HEK293 (cell line): ENCODE measurements around the gene ZFAND3.

Experiments used
- CTCF ChIA-PET: fragments of 350-600 bp; formaldehyde crosslinking; extraction: SDS; loops from one replicate; lab custom pipeline; 2021; ENCODE audit warnings: antibody characterized with exemption; lab: Yijun Ruan, JAX
- POLR2A ChIA-PET: fragments of 300-600 bp; formaldehyde crosslinking; extraction: SDS; loops from one replicate; lab custom pipeline; 2020; ENCODE audit warnings: antibody characterized with exemption, inconsistent platforms; lab: Yijun Ruan, JAX
- H3K27ac ChIP-seq: fragments of 200-500 bp; sonication (Bioruptor generic); 2 replicates; pipeline ENCODE4 v1.5.1; 2014; ENCODE audit warnings: low read depth, low read length, control low read depth, inconsistent platforms; ENCODE audit errors: extremely low read depth
- H3K36me3 ChIP-seq, 2 experiments: fragments of 200-500 bp in 1 of 2; sonication (Bioruptor generic) in 1 of 2; 1 replicate in 1 of 2; 2 replicates in 1 of 2; pipeline ENCODE4 v1.5.1; 2014 to 2017; ENCODE audit warnings: inconsistent platforms in 2 of 2, low read length in 2 of 2; ENCODE audit not compliant: control insufficient read depth in 2 of 2, insufficient read depth in 1 of 2
- H3K4me1 ChIP-seq: fragments of 200-500 bp; sonication (Bioruptor generic); 2 replicates; pipeline ENCODE4 v1.5.1; 2014; ENCODE audit warnings: mild to moderate bottlenecking, low read length, inconsistent platforms; ENCODE audit not compliant: control insufficient read depth, insufficient read depth
- H3K4me3 ChIP-seq: 2 replicates; pipeline ENCODE4 v1.5.1; 2011; ENCODE audit warnings: low read depth, mild to moderate bottlenecking, control low read depth, low read length, moderate library complexity
- H3K9me3 ChIP-seq: fragments of 200-500 bp; sonication (Bioruptor generic); 2 replicates; pipeline ENCODE4 v1.5.1; 2014; ENCODE audit warnings: low read depth, low read length, inconsistent platforms; ENCODE audit not compliant: control insufficient read depth, insufficient read depth
- OSR2 ChIP-seq: fragments of 450-650 bp; formaldehyde crosslinking; IDR thresholded peaks from 2 replicates; pipeline ENCODE4 v1.5.1; 2016; ENCODE audit warnings: missing biosample characterization, missing genetic modification characterization
- ZNF302 ChIP-seq: fragments of 450-650 bp; formaldehyde crosslinking; IDR thresholded peaks from 2 replicates; pipeline ENCODE4 v1.5.1; 2016; ENCODE audit warnings: missing biosample characterization, missing genetic modification characterization, low read depth
- ZNF324 ChIP-seq: fragments of 450-650 bp; formaldehyde crosslinking; IDR thresholded peaks from 2 replicates; pipeline ENCODE4 v1.5.1; 2016; ENCODE audit warnings: missing biosample characterization, missing genetic modification characterization
- ZNF404 ChIP-seq: fragments of 450-650 bp; formaldehyde crosslinking; IDR thresholded peaks from 2 replicates; pipeline ENCODE4 v1.5.1; 2017; ENCODE audit warnings: missing biosample characterization, missing genetic modification characterization
- ZNF426 ChIP-seq: fragments of 450-650 bp; formaldehyde crosslinking; IDR thresholded peaks from 2 replicates; pipeline ENCODE4 v1.5.1; 2017; ENCODE audit warnings: missing biosample characterization, missing genetic modification characterization, mild to moderate bottlenecking, inconsistent platforms, moderate library complexity
- TF ChIP-seq, protein P1 (sequence below): fragments of 450-650 bp; formaldehyde crosslinking; IDR thresholded peaks from 2 replicates; pipeline ENCODE4 v1.5.1; 2016; ENCODE audit warnings: missing biosample characterization, missing genetic modification characterization
- TF ChIP-seq, protein P2 (sequence below): fragments of 450-650 bp; formaldehyde crosslinking; IDR thresholded peaks from 2 replicates; pipeline ENCODE4 v1.5.1; 2017; ENCODE audit warnings: missing biosample characterization, missing genetic modification characterization
- TF ChIP-seq, protein P3 (sequence below): fragments of 450-650 bp; formaldehyde crosslinking; IDR thresholded peaks from 2 replicates; pipeline ENCODE4 v1.5.1; 2016; ENCODE audit warnings: missing biosample characterization, missing genetic modification characterization
- TF ChIP-seq, protein P4 (sequence below): fragments of 450-650 bp; formaldehyde crosslinking; IDR thresholded peaks from 2 replicates; pipeline ENCODE4 v1.5.1; 2016; ENCODE audit warnings: missing biosample characterization, missing genetic modification characterization, low read depth
- TF ChIP-seq, protein P5 (sequence below): fragments of 450-650 bp; formaldehyde crosslinking; IDR thresholded peaks from 2 replicates; pipeline ENCODE4 v1.5.1; 2016; ENCODE audit warnings: missing biosample characterization, missing genetic modification characterization

Gene ZFAND3

GRCh38 chr6:38127284-38127683, 307.8 kb downstream of the ZFAND3 start:
- H3K9me3 ChIP-seq = no peaks in the 10 kb centered on the region
- peaks cover 0 to 8% of the 10 kb centered on the region in 2 experiments; a peak in 1 of 3 replicates for H3K36me3 ChIP-seq
- TF ChIP-seq, protein P1, sequence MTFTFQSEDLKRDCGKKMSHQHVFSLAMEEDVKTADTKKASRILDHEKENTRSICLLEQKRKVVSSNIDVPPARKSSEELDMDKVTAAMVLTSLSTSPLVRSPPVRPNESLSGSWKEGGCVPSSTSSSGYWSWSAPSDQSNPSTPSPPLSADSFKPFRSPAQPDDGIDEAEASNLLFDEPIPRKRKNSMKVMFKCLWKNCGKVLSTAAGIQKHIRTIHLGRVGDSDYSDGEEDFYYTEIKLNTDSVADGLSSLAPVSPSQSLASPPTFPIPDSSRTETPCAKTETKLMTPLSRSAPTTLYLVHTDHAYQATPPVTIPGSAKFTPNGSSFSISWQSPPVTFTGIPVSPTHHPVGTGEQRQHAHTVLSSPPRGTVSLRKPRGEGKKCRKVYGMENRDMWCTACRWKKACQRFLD (tag by site-specific recombination) = no peak
- TF ChIP-seq, protein P2, sequence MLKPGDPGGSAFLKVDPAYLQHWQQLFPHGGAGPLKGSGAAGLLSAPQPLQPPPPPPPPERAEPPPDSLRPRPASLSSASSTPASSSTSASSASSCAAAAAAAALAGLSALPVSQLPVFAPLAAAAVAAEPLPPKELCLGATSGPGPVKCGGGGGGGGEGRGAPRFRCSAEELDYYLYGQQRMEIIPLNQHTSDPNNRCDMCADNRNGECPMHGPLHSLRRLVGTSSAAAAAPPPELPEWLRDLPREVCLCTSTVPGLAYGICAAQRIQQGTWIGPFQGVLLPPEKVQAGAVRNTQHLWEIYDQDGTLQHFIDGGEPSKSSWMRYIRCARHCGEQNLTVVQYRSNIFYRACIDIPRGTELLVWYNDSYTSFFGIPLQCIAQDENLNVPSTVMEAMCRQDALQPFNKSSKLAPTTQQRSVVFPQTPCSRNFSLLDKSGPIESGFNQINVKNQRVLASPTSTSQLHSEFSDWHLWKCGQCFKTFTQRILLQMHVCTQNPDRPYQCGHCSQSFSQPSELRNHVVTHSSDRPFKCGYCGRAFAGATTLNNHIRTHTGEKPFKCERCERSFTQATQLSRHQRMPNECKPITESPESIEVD (tag by site-specific recombination) = no peak
- TF ChIP-seq OSR2 = no peak
- TF ChIP-seq, protein P3, sequence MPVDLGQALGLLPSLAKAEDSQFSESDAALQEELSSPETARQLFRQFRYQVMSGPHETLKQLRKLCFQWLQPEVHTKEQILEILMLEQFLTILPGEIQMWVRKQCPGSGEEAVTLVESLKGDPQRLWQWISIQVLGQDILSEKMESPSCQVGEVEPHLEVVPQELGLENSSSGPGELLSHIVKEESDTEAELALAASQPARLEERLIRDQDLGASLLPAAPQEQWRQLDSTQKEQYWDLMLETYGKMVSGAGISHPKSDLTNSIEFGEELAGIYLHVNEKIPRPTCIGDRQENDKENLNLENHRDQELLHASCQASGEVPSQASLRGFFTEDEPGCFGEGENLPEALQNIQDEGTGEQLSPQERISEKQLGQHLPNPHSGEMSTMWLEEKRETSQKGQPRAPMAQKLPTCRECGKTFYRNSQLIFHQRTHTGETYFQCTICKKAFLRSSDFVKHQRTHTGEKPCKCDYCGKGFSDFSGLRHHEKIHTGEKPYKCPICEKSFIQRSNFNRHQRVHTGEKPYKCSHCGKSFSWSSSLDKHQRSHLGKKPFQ (tag by site-specific recombination) = no peak
- no peak overlapping the region for H3K4me3 ChIP-seq
- ChIA-PET CTCF (interaction anchor here (0.6 to 0.7 kb wide), 4 partner anchors 8 to 94 kb away, joined by 3 to 9 read pairs (median 3); no protein-coding TSS in a partner anchor), POLR2A (no interaction called here)
- no peaks in the 10 kb centered on the region for H3K4me1 ChIP-seq
- no peak overlapping the region for H3K27ac ChIP-seq

DNA sequence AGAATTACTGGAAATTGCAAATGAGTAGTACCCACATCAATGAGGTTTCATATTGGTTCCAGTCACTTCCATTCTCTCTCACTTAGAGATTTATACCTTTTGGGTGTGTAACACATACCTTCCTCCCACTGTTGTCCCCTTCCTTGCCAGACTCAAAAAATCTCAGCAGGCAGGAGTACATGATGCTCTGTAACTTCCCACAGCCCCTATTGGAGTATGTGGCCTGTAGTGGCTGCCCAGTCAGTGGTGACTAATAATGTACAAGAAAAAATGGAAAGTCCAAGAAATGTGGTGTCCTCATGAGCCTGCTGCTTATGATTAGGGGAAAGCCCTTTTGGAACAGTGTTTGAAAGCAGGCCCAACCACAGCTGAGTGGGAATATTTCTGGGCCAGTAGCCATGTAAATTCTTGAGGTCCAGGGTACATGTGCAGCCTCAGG, 312.0 kb downstream of the ZFAND3 start:
- CTCF ChIA-PET = no interaction called here
- H3K27ac ChIP-seq = no peak overlapping the region
- no peaks in the 10 kb centered on the region for H3K9me3 ChIP-seq
- TF ChIP-seq, protein P4, sequence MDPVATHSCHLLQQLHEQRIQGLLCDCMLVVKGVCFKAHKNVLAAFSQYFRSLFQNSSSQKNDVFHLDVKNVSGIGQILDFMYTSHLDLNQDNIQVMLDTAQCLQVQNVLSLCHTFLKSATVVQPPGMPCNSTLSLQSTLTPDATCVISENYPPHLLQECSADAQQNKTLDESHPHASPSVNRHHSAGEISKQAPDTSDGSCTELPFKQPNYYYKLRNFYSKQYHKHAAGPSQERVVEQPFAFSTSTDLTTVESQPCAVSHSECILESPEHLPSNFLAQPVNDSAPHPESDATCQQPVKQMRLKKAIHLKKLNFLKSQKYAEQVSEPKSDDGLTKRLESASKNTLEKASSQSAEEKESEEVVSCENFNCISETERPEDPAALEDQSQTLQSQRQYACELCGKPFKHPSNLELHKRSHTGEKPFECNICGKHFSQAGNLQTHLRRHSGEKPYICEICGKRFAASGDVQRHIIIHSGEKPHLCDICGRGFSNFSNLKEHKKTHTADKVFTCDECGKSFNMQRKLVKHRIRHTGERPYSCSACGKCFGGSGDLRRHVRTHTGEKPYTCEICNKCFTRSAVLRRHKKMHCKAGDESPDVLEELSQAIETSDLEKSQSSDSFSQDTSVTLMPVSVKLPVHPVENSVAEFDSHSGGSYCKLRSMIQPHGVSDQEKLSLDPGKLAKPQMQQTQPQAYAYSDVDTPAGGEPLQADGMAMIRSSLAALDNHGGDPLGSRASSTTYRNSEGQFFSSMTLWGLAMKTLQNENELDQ (tag by site-specific recombination) = no peak
- TF ChIP-seq ZNF324 (tag by site-specific recombination) (no peak), ZNF404 (no peak), ZNF302 (no peak), ZNF426 (no peak)
- TF ChIP-seq, protein P1 (tag by site-specific recombination) = no peak
- TF ChIP-seq, protein P5, sequence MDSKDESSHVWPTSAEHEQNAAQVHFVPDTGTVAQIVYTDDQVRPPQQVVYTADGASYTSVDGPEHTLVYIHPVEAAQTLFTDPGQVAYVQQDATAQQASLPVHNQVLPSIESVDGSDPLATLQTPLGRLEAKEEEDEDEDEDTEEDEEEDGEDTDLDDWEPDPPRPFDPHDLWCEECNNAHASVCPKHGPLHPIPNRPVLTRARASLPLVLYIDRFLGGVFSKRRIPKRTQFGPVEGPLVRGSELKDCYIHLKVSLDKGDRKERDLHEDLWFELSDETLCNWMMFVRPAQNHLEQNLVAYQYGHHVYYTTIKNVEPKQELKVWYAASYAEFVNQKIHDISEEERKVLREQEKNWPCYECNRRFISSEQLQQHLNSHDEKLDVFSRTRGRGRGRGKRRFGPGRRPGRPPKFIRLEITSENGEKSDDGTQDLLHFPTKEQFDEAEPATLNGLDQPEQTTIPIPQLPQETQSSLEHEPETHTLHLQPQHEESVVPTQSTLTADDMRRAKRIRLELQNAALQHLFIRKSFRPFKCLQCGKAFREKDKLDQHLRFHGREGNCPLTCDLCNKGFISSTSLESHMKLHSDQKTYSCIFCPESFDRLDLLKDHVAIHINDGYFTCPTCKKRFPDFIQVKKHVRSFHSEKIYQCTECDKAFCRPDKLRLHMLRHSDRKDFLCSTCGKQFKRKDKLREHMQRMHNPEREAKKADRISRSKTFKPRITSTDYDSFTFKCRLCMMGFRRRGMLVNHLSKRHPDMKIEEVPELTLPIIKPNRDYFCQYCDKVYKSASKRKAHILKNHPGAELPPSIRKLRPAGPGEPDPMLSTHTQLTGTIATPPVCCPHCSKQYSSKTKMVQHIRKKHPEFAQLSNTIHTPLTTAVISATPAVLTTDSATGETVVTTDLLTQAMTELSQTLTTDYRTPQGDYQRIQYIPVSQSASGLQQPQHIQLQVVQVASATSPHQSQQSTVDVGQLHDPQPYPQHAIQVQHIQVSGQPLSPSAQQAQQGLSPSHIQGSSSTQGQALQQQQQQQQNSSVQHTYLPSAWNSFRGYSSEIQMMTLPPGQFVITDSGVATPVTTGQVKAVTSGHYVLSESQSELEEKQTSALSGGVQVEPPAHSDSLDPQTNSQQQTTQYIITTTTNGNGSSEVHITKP = no peak
- no peak overlapping the region for H3K4me3 ChIP-seq
- POLR2A ChIA-PET = no interaction called here
- no peaks in the 10 kb centered on the region for H3K4me1 ChIP-seq
- H3K36me3 ChIP-seq = peaks cover 0 to 6% of the 10 kb centered on the region in 2 experiments; a peak in 1 of 3 replicates
